Endothelial cell (in vitro differentiated cells): Measurements from ENCODE around the gene ETFA. TPM values are rescaled to one million over a fixed set of nuclear protein-coding genes. Genes with fewer than 3 reads are reported as not detected.
"Not testable (repeated sequence)": the region's sequence is repeated elsewhere in the genome, so short reads cannot be mapped to it uniquely, and the experiment has no call there.

ENCODE experiments used
- DNase-seq: peaks from one replicate; pipeline ENCODE4 v3.0.0; 2021; ENCODE audit warnings: low spot score
- H3K27ac Mint-ChIP-seq: one replicate; pipeline ENCODE4 v1.8.0; 2021; ENCODE audit warnings: mixed read lengths, inconsistent platforms; ENCODE audit not compliant: unreplicated experiment
- H3K27me3 Mint-ChIP-seq: one replicate; pipeline ENCODE4 v1.8.0; 2021; ENCODE audit warnings: mild to moderate bottlenecking, moderate library complexity, mixed read lengths, inconsistent platforms; ENCODE audit not compliant: unreplicated experiment
- H3K36me3 Mint-ChIP-seq: one replicate; pipeline ENCODE4 v1.8.0; 2021; ENCODE audit warnings: mild to moderate bottlenecking, low read depth, mixed read lengths, inconsistent platforms; ENCODE audit not compliant: unreplicated experiment
- H3K4me1 Mint-ChIP-seq: one replicate; pipeline ENCODE4 v1.8.0; 2021; ENCODE audit warnings: mild to moderate bottlenecking, mixed read lengths, inconsistent platforms; ENCODE audit not compliant: unreplicated experiment
- H3K4me3 Mint-ChIP-seq: one replicate; pipeline ENCODE4 v1.8.0; 2021; ENCODE audit warnings: mild to moderate bottlenecking, mixed read lengths, inconsistent platforms; ENCODE audit not compliant: unreplicated experiment
- H3K9me3 Mint-ChIP-seq: one replicate; pipeline ENCODE4 v1.8.0; 2021; ENCODE audit warnings: mixed read lengths, inconsistent platforms; ENCODE audit not compliant: unreplicated experiment
- total RNA-seq: library from RNA; stranded (reverse); fragmentation: NEBNext Ultra II Directional; extraction: Animal tissue kit (Norgen Biotek cat#: 25700); gene quantifications from one replicate; pipeline ENCODE4 v1.2.1, GENCODE V29; 2021; ENCODE audit not compliant: unreplicated experiment
- TF ChIP-seq, protein P1 (sequence below): fragments of 200-600 bp; sonication (generic); IDR thresholded peaks from one replicate; pipeline ENCODE4 v1.5.0; 2021; ENCODE audit warnings: antibody characterized with exemption; ENCODE audit not compliant: unreplicated experiment

Gene ETFA
- total RNA-seq, 1 donor from 2014 or later: 103 TPM

DNA sequence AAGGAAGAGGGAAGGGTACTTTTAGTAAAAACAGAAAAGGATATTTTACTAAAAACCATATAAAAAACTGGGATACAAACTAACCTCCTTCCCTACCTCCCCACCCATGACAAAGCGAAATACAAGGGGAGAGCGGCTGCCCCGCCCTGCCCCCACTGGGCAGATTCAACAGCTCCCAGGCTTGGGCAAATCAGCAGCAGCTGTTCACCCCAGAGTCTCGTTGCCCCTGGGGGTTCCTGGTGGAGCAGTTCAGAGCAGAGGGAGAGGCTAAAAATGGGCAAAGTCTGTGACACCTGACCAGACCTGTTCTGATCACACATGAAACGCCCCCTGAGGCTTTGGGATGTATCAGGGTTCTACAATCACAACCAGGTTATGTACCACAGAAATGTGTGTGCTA, 2.5 kb upstream of the ETFA start:
- peaks cover 10% of the 10 kb centered on the region for H3K4me1 Mint-ChIP-seq
- no peak overlapping the region for H3K4me3 Mint-ChIP-seq
- peaks cover 3% of the 10 kb centered on the region for H3K27me3 Mint-ChIP-seq
- no peaks in the 10 kb centered on the region for H3K36me3 Mint-ChIP-seq
- H3K27ac Mint-ChIP-seq: no peak overlapping the region
- DNase-seq: no peak
- no peaks in the 10 kb centered on the region for H3K9me3 Mint-ChIP-seq
- TF ChIP-seq, protein P1, sequence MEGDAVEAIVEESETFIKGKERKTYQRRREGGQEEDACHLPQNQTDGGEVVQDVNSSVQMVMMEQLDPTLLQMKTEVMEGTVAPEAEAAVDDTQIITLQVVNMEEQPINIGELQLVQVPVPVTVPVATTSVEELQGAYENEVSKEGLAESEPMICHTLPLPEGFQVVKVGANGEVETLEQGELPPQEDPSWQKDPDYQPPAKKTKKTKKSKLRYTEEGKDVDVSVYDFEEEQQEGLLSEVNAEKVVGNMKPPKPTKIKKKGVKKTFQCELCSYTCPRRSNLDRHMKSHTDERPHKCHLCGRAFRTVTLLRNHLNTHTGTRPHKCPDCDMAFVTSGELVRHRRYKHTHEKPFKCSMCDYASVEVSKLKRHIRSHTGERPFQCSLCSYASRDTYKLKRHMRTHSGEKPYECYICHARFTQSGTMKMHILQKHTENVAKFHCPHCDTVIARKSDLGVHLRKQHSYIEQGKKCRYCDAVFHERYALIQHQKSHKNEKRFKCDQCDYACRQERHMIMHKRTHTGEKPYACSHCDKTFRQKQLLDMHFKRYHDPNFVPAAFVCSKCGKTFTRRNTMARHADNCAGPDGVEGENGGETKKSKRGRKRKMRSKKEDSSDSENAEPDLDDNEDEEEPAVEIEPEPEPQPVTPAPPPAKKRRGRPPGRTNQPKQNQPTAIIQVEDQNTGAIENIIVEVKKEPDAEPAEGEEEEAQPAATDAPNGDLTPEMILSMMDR: no peak

DNA sequence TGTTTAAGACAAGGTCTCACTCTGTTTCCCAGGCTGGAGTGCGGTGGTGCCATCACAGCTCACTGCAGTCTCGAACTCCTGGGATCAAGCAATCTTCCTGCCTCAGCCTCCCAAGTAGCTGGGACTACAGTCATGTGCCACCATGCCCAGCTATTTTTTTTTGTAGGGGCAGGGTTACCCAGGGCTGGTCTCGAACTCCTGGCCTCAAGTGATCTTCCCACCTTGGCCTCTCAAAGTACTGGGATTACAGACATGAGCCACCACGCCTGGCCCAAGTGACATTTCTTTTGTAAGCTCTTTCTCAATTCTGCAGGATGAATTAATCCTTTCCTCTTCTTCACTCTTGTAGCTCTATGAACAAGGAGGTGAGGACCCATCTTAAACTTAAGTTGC, 1.9 kb upstream of the ETFA start:
- H3K4me3 Mint-ChIP-seq, H3K27me3 Mint-ChIP-seq, H3K36me3 Mint-ChIP-seq, H3K9me3 Mint-ChIP-seq, DNase-seq, H3K27ac Mint-ChIP-seq: not testable (repeated sequence)
- H3K4me1 Mint-ChIP-seq: peaks cover 10% of the 10 kb centered on the region

DNA sequence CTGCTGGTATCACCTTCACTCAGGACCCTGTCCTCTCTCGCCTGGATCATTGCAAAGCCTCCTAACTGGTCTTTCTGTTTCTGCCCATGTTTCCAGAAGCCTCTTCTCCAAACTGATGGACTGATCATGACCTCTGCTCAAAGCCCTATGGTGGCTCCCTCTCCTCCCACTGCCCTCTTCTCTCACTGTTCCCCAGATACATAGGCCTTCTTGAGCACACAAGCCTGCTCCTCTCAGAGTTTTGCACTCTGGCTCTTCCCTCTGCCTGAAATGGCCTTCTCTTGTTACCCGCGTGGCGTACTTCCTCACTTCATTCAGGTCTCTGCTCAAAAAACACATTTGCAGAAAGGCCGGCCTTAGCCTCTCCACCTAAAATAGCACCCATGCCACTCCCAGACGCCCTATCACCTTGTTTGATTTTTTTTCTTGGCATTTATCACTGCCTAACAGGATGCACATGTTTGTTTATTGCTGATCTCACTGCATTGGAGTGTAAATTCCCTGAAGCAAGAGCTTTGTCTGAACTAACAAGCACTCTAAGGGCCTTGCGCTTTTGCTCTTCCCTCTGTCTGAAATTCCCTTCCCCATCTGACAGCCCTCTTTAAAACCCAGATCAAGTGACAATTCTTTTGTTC, 1.4 kb upstream of the ETFA start:
- peaks cover 10% of the 10 kb centered on the region for H3K4me1 Mint-ChIP-seq
- no peaks in the 10 kb centered on the region for H3K9me3 Mint-ChIP-seq
- no peaks in the 10 kb centered on the region for H3K36me3 Mint-ChIP-seq
- TF ChIP-seq, protein P1: no peak
- peaks cover 3% of the 10 kb centered on the region for H3K27me3 Mint-ChIP-seq
- H3K4me3 Mint-ChIP-seq: peak overlapping the region; percentile 29
- DNase-seq: no peak
- peak overlapping the region; percentile 1 for H3K27ac Mint-ChIP-seq

DNA sequence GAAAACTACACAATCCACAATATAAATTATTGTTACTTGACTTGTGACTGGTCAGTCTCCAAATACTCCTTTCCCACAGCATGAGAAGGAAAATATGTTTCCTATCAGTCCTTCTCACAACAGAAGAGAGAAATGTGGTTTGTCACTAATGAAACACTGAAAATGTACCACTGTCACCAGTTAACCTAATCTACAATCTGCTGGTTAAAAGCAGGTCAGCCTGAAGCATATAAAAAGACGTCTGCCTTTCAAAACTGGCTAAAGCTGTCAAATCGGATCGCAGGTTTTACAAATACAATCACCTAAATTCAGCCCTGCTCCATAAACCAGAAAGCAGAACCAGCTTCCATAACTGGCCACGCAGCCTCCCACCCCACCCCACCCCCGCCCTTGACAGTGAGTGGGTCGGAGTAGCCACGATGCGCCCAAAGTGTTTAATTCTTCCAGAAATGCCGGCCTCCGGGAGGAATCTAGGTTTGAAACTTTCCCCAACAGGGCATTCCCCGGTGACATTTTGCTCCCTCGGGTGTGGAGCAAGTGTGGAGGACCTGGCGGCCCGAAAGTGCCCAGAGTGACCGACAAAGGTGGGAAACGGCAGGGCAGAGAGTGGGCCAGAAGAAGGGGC, 682 bp downstream of the ETFA start:
- Mint-ChIP-seq H3K27ac (peak overlapping the region; percentile 48), H3K4me3 (peak overlapping the region; percentile 92)
- DNase-seq: no peak

DNA sequence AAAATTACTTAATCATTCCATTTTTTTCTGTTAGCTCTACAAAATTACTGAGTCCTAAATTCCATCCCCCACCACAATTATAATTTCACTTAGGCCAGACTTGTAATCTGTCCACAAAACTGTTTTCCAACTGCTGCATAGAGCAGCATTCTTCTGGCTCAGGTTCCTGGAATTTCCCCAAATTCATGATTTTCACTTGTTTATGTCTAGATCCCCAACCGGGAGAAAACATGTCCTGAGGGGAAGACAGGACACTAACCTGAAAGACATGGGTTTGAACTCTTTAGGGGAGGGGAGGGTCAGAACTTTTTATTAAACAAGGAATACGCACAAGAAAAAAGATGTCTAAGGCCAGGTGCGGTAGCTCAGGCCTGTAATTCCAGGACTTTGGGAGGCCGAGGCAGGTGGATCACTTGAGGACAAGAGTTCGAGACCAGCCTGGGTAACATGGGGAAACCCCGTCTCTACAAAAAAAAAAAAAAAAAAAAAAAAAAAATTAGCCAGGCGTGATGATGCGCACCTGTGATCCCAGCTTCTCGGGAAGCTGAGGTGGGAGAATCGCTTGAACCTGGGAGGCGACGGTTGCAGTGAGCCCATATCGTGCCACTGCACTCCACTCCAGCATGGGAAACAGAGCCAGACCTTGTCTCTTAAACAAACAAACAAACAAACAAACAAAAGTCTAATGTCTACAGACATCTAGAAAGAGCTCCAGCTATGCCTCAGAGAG, 1.5 kb downstream of the ETFA start:
- Mint-ChIP-seq H3K27me3 (peaks cover 3% of the 10 kb centered on the region), H3K4me1 (peaks cover 10% of the 10 kb centered on the region), H3K9me3 (no peaks in the 10 kb centered on the region), H3K27ac (no peak overlapping the region), H3K36me3 (no peaks in the 10 kb centered on the region), H3K4me3 (peak overlapping the region; percentile 92)
- TF ChIP-seq, protein P1: no peak
- no peak for DNase-seq

More for the DNA sequence above, 682 bp downstream of the ETFA start:
- H3K4me1 Mint-ChIP-seq: peaks cover 10% of the 10 kb centered on the region
- no peaks in the 10 kb centered on the region for H3K36me3 Mint-ChIP-seq
- H3K9me3 Mint-ChIP-seq: no peaks in the 10 kb centered on the region
- H3K27me3 Mint-ChIP-seq: peaks cover 3% of the 10 kb centered on the region
- TF ChIP-seq, protein P1: no peak
